Body of pancreas (tissue), 4 donors: Measurements from ENCODE around the gene MAPK8IP3.

Experiments used
- CTCF ChIP-seq, 7 experiments: fragments of 450-650 bp in 4 of 7; fragments of 200-600 bp in 3 of 7; sonication (generic) in 3 of 7; IDR thresholded peaks; one replicate each; pipeline ENCODE4 v1.5.1; 2016 to 2019; ENCODE audit warnings: antibody characterized with exemption in 7 of 7
- POLR2A ChIP-seq, 3 donors: fragments of 450-650 bp; IDR thresholded peaks; one replicate each; pipeline ENCODE4 v1.6.1; 2016; ENCODE audit warnings: antibody characterized with exemption in 3 of 3, mild to moderate bottlenecking in 2 of 3

DNA sequence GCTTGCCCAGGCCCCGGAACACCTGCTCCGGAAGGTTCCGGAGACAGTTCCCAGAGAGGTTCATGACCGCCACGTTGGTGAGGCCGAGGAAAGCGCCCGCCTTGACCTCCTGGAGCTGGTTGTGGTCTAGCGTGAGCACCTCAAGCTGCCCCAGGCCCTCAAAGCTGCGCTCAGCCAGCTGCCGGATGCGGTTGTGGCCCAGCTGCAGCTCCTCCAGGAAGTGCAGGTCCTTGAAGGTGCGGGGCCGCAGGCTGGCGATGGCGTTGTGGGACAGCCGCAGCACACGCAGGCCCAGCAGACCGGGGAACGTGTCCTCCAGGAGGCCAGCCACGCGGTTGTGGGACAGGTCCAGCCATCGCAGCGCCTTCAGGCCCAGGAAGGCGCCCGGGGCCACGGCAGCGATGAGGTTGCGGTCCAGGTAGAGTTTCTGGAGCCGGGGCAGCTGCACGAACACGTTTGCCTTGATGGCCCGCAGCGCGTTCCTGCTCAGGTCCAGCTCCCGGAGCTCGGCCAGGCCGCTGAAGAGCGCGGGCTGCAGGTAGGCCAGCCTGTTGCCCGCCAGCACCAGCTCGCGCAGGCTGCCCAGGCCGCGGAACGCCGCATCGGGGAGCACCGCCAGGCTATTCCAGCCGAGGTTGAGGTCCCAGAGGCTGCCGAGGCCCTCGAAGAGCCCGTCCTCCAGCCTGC lies 85.4 kb downstream of the MAPK8IP3 start:
- TF ChIP-seq POLR2A (IDR thresholded peaks at IDR 0.05) (no peak), CTCF (IDR thresholded peaks at IDR 0.05) (no peak)
